ENCODE measurements around the gene NR6A1.

The NR6A1 gene

DNA sequence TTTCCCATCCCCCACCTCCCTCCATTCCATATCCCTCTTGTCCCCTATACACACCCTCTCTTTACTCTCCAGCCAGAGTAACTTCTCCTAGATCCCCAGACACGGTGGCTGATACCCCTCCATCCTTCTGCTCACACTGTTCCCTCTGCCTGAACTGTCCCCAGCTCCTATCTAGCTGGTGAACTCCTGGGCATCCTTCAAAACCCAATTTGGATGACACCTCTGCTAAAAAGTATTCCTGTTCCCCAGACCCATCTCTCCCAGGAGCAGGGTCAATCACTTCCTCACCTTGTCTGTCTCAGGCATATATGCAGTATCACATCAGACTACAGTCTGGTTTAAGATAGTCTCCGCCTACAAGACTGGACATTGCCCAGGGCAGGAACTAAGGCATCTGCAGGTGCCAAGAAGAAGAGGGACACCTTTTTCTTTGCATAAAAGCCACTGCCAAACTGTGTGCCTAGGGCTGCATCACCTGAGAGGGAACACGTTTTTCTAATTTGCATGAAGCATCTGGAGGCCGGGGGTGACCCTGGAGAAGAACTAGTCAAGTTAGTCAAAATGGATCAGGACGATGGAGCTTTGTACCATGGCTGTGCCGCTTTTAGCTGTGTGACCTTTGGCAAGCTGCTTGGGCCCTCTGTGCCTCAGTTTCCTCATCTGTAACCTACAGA lies 291.0 kb downstream of the NR6A1 start:
- DNase-seq, result no peak

DNA sequence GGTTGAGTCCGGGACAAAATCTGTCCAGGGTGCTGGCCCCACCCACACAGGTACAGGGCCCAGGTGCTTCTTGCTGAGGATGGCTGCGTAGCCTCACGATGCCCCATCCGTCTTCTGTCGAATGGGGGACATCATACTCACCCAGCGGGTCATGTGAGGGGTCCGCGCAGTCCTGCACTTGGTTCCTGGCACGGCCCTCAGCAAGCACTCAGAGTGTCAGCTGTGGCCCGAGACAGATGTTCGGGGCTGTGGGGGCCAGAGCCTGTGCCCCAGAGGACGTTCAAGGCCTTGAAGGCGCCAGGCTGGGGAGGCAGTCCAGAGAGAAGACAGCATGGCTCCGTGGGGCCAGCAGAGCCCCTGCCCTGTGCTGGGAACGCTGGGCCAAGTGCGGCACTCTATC lies 291.7 kb downstream of the NR6A1 start:
- no peak for DNase-seq

DNA sequence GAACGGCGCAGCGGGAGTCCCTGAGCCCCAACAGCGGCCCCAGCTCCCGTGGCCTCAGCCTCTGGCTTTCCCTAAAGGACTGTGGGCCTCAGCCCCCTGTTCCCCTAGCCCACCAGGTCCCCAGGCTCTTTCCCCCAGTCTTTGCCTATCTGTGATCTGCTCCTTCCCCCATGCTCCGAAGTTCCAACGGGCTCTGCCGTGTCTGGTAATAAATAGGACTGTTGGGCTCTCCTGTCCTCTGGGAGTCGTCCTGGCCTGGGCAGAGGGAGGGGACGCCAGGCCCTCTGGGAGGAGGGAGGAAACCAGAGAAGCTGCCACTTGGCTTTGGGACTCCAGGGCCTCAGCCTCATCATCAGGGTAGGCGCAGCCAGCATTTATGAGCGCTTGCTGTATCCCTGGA lies 292.8 kb downstream of the NR6A1 start:
- no peak for DNase-seq

DNA sequence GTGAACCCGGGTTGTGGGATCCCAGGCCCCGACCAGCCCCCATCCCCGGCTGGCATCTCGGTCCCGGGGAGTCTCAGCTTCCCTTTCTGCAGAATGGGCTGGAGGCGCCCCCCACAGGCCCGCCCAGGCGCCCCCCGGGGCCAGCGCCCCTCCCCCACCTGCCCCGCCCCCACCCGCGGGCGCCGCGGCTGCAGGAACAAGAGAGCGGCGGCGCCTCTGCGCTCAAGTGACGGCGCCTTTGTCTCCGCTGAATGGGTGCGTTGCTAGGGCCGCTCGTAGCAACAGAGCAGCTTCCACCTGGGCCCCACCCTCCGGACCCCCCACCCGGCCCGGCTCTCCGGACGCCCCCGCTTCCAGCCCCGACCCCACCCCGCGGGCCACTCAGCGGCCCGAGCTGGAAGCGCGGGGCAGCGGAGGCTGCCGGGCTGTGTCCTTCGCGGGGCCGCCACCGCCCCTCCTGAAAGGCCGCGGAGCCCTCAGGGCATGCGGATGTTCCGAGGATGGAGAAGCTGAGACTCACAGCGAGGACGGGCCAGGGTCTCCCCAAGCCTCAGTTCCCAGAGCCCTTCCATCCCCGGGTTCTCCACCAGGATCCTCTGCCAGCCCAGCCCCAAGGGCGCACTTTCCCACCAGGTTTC lies 293.3 kb downstream of the NR6A1 start:
- DNase-seq, result no peak

DNA sequence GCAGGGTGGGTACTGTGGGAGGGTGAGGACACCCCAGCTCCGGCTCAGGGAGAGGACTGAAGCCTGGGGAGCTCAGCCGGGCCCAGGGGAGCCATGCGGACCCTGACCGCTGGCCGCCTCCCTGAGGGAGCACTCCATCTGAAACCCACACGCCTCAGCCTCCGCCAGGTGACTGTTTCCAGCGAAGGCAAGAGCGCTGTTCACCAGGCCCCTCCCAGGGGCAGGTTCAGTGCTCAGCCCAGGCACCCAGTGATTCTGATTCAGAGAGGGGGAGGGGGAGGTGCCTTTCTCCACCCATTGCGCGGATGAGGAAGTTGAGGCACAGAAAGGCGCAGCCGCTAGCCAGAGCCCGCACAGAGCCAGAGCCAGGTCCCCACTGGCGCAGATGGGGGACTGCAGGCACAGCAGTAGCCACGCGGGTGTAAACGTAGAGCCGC lies 293.9 kb downstream of the NR6A1 start:
- no peak for DNase-seq

DNA sequence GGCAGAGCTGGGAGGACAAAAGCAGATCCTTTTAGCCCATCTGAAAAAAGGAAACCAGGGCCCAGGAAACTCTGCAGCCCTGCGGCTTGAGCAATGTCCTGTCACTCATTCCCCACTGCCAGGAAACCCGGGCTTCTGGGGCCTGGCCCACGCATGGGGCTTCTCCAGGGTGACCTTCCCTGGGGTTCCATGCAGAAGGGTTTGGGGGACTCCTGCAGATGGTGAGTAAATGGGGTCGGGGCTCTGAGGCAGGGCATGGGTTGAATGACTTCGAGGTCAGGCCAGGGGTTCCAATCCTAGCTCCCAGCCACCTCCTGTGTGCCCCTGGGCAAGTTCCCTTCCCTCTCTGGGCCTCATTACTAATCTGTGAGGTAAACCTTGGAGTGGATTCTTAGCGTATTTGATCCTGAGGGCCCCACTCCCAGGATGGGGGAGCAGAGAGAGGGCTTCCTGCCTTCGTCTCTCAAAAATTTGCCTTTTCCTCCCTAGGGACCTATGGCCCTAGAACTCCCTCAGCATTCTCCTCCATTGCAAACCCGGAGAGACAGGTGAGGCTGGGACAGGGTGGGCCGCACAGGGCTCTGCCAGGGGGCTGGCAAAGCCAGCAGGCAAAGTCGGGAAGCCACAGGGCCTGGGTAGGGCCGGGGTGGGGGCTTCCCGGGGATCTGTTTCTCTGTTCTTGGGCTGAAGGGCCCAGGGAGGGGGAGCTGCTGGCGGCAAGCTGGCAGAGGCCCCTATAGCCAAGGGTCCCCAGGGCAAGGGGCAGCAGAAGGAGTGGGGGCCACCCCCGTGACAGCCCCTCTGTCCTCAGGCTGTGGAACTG lies 295.0 kb downstream of the NR6A1 start:
- DNase-seq, result no peak

DNA sequence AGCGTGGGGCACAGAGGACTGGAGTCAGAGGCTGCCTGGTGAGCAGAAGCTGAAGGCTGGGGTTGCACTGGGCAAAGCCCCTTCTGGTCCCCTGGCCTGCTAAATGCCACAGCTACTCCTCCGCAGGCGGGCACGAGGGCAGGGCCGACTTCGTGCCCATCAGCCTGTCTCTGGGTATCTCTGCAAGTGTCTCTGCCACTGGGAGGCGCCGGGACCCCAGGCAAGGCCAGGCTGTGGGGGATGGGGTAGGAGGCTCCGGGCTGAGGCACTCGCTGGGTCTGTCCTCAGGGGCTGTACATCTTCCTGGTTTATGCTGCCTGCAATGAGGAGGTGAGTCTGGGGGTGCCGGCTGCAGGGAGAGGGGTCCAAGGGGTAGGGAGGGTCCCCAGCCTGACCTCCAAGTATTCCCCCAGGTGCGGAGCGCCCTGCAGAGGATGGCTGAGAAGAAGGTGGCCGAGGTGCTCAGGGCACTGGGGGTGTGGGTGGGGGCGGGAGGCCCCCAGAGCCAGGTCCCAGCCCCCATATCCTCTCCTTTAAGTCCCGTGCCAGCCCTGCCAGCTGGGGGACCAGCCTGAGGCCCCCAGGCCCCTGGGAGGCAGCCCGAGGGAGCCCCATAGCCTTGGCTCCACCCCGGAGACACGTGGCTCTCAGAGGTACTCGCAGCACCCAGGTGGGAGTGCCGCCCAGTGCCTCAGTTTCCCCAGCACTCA lies 295.8 kb downstream of the NR6A1 start:
- no peak for DNase-seq

DNA sequence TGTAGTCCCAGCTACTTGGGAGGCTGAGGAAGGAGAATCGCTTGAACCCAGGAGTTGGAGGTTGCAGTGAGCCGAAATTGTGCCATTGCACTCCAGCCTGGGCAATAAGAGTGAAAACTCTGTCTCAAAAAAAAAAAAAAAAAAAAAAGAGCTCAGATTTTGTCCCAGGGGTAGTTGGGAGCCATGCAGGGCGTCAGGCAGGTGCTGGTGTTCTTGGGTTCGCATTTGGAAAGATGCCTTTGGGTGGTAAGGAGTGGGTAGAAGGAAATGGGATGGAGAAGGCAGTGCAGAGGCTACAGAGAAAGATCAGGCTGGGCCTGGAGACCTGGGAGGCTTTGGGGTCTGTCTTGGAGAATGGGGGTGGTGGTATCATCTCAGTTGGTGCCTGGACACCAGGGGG lies 297.0 kb downstream of the NR6A1 start:
- DNase-seq, result no peak

DNA sequence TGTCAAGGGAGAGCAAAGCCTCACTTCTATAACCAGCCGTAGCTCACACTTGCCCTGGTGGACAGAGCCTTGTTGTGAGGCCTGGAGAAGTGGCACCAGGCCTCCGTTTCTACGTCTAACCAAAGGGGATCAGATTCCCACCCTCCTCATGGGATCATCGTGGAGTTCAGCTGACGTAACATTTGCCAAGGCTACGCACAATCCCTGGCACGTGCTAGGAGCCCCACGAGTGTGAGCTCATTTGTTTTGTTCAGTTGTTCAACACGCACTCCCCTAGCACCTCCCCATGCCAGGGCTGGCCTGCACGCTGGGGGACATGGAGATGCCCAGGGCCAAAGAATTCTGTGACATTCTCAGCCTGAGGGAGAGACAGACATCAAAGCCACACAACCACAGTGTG lies 297.8 kb downstream of the NR6A1 start:
- DNase-seq, result no peak

DNA sequence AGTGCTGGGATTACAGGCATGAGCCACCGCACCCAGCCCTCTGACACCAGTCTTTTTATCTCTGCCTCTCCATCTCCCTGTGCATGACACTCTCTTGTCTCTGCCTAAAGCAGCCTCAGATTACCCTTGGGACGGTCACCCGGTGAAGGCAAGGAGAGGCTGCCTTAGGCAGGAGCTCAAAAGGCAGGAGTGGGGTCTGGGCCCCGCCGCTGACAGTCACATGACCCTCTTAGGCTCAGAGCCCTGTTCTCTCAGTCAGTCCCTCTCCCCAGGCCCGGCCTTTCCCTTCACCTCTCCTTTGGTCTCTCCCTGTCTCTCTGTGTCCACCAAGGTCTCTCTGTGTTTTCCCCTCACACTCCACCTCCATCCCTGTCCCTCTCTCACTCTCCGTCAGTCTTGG lies 298.3 kb downstream of the NR6A1 start:
- no peak for DNase-seq

DNA sequence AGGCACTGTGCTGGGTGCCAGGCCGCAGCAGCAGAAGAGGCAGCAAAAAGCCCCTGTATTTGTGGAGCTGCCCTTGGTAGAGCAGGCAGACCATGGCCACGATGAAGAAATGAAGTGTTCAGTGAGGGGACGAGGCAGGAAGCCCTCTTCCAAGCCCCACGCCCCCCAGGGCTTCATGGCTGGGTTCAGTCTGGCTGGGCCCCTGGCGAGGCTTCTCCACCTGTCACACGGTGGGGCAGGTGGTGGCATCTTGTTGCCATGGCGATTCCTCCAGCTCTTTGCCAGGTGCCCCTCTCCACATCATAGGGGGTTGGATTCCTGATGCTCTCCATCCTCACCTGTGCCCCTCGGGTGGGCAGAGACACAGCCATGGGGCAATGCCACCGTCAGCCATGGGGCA lies 299.4 kb downstream of the NR6A1 start:
- DNase-seq, result no peak

DNA sequence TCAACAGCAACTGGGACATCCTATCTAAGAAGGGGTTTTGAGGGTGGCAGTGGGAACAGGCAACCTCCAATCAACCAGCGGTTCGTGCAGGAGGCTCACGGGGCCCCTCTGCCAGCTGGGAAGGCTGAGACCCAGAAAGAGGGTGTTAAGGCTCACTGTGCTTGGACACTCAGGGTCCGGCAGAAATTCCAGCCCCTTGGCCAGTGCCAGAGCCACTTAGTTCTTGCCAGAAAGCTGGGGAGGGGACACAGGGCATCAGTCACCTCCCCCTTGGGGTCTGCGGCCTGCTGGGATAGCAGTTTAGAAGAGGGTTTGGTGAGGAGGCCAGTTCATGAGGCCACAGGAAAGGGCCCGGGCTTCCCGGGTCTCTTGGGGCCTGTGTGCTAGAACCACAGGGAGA lies 300.4 kb downstream of the NR6A1 start:
- no peak for DNase-seq

DNA sequence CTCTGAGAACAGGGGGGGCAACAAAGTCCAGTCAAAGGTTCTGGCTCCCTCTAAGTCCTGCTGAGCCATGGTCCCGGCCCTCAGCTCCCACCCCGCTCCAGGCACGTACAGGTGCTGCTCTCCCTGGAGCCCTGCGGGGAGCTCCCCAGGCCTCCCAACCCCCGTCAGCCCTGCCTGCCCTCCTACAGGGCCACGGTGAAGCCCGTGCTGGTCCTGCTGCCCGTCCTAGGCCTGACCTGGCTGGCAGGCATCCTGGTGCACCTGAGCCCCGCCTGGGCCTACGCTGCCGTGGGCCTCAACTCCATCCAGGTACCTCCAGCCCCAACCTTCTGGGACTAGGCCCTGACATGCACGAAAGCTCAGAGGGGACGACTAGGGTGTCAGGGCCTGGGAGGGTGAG lies 300.8 kb downstream of the NR6A1 start:
- no peak for DNase-seq

DNA sequence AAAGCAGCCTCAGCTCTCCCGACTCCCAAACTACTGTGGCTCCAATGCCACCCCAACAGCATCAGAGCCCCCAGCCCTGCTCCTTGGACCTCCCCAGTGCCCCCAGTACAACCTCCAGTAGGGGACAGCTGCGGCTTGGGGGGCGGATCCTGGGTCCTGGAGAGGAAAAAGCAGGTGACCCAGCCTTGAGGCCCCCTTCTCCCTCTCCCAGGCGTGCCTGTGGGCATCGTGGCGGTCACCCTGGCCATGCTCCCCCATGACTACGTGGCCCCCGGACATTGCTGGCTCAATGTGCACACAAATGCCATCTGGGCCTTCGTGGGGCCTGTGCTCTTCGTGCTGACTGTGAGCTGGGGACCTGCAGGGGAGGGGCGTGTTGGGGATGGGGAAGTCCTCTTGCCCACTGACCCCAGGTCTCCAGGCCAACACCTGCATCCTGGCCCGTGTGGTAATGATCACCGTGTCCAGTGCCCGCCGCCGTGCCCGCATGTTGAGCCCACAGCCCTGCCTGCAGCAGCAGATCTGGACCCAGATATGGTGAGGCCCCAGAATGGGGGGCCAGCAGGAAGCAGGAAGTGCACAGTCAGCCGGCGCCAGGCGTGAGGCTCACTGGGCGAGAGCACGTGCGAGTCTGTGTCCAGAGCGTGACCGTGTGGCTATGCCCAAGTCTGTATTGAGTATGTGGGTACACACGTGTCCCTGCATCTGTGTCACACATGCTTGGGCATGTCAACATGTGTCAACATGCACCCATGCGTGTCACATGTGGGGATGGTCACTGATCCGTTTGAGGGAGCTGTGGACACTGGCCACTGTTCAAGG lies 301.9 kb downstream of the NR6A1 start:
- no peak for DNase-seq

DNA sequence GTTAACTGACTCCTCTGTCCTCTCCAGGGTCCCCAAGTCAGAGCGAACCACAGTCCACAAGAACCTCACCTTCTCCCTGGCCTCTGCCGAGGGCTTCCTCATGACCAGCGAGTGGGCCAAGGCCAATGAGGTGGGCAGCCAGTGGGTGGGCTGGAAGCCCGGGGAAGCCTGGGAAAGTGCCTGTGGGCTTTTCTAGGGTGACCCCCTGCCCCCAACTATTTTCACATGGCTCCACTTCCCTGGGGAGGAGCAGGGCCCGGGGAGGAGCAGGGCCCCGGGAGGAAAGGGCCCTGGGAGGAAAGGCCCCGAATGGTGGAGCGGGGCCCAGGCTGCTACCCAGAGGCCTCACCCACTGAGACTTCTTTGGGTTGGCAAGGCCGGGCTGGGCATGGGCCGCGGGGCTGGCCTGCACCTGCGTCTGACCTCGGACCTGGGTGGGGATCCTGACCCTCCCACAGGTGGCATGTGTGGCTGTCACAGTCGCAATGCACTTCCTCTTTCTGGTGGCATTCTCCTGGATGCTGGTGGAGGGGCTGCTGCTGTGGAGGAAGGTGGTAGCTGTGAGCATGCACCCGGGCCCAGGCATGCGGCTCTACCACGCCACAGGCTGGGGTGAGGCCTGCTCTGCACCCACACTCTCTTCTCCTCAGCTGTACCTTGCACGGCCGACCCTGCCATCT lies 302.9 kb downstream of the NR6A1 start:
- no peak for DNase-seq

DNA sequence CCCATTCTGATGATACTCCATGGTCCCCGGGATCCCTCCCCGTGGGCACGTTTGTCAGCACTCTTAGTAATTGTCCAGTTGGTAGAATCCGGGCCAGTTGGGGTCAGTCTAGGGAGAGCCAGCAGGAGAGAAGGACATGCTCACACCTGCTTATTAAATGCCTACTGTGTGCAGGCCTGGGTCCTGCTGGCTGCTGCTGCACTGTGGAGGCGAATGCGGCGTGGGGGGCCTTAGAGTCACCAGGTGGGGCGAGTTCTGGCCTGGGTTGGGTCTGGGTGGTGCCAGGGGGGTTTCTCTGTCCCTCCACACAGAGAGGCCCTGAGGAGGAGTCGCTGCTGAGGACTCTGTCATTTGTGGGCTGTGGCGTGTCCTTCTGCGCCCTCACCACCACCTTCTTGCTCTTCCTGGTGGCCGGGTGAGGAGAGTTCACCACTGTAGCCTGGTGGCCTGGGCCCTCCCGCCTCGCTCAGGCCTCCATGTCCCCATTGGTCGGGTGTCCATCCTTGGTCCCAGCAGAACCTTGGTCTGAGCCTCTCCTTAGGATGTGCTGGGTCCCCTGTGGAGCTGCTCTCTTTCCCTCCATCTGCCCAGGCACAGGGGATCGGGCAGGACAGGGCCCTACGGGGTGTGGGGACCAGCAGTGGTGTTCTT lies 303.6 kb downstream of the NR6A1 start:
- no peak for DNase-seq
